Measurements from ENCODE around the gene RC3H2. TPM values are rescaled to one million over a fixed set of nuclear protein-coding genes. Genes with fewer than 3 reads are reported as not detected.

RC3H2 gene
- total and polyA plus RNA-seq, 2 of the 13 experiments (the other 11 are each of a cell fraction or from before 2014, with no cell fraction given), result 21.0 to 36.4 TPM

- TF ChIP-seq, protein P1, sequence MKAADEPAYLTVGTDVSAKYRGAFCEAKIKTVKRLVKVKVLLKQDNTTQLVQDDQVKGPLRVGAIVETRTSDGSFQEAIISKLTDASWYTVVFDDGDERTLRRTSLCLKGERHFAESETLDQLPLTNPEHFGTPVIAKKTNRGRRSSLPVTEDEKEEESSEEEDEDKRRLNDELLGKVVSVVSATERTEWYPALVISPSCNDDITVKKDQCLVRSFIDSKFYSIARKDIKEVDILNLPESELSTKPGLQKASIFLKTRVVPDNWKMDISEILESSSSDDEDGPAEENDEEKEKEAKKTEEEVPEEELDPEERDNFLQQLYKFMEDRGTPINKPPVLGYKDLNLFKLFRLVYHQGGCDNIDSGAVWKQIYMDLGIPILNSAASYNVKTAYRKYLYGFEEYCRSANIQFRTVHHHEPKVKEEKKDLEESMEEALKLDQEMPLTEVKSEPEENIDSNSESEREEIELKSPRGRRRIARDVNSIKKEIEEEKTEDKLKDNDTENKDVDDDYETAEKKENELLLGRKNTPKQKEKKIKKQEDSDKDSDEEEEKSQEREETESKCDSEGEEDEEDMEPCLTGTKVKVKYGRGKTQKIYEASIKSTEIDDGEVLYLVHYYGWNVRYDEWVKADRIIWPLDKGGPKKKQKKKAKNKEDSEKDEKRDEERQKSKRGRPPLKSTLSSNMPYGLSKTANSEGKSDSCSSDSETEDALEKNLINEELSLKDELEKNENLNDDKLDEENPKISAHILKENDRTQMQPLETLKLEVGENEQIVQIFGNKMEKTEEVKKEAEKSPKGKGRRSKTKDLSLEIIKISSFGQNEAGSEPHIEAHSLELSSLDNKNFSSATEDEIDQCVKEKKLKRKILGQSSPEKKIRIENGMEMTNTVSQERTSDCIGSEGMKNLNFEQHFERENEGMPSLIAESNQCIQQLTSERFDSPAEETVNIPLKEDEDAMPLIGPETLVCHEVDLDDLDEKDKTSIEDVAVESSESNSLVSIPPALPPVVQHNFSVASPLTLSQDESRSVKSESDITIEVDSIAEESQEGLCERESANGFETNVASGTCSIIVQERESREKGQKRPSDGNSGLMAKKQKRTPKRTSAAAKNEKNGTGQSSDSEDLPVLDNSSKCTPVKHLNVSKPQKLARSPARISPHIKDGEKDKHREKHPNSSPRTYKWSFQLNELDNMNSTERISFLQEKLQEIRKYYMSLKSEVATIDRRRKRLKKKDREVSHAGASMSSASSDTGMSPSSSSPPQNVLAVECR (CRISPR knock-in tag; IDR thresholded peaks at IDR 0.05; ENCODE audit: borderline replicate concordance), result peak; percentile 63; the same call in 1 of the 2 replicates
- TF ChIP-seq ZNF101 (CRISPR knock-in tag; IDR thresholded peaks at IDR 0.05; ENCODE audit: borderline replicate concordance, low read depth) (0 out of 2 replicates have a peak, but pooled peaks have one; percentile 2), ZNF687 (CRISPR knock-in tag; IDR thresholded peaks at IDR 0.05) (peak; percentile 84), MBD4 (IDR thresholded peaks at IDR 0.05; ENCODE audit: borderline replicate concordance, low read length) (no peak), GFI1 (CRISPR knock-in tag; IDR thresholded peaks at IDR 0.05; ENCODE audit: borderline replicate concordance) (peak; percentile 96), ZNF235 (CRISPR knock-in tag; IDR thresholded peaks at IDR 0.05; ENCODE audit: borderline replicate concordance) (0 out of 2 replicates have a peak, but pooled peaks have one; percentile 20), RELA (CRISPR knock-in tag; IDR thresholded peaks at IDR 0.05) (no peak), KLF13 (CRISPR knock-in tag; IDR thresholded peaks at IDR 0.05) (no peak), NPAS2 (CRISPR knock-in tag; IDR thresholded peaks at IDR 0.05; ENCODE audit: borderline replicate concordance) (no peak), HNRNPL (IDR thresholded peaks at IDR 0.05; ENCODE audit: low read depth, low read length) (no peak), ZNF431 (CRISPR knock-in tag; IDR thresholded peaks at IDR 0.05; ENCODE audit: borderline replicate concordance, low read depth) (no peak), ATRX (CRISPR knock-in tag; IDR thresholded peaks at IDR 0.05; ENCODE audit: borderline replicate concordance) (no peak), CCDC6 (CRISPR knock-in tag; IDR thresholded peaks at IDR 0.05) (0 out of 2 replicates have a peak, but pooled peaks have one; percentile 16), NR2F6 (IDR thresholded peaks at IDR 0.05) (no peak), NR2F6 (CRISPR knock-in tag; IDR thresholded peaks at IDR 0.05) (no peak)
- TF ChIP-seq, protein P2, sequence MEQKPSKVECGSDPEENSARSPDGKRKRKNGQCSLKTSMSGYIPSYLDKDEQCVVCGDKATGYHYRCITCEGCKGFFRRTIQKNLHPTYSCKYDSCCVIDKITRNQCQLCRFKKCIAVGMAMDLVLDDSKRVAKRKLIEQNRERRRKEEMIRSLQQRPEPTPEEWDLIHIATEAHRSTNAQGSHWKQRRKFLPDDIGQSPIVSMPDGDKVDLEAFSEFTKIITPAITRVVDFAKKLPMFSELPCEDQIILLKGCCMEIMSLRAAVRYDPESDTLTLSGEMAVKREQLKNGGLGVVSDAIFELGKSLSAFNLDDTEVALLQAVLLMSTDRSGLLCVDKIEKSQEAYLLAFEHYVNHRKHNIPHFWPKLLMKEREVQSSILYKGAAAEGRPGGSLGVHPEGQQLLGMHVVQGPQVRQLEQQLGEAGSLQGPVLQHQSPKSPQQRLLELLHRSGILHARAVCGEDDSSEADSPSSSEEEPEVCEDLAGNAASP (CRISPR knock-in tag; IDR thresholded peaks at IDR 0.05; ENCODE audit: borderline replicate concordance), result no peak
- TF ChIP-seq, protein P3, sequence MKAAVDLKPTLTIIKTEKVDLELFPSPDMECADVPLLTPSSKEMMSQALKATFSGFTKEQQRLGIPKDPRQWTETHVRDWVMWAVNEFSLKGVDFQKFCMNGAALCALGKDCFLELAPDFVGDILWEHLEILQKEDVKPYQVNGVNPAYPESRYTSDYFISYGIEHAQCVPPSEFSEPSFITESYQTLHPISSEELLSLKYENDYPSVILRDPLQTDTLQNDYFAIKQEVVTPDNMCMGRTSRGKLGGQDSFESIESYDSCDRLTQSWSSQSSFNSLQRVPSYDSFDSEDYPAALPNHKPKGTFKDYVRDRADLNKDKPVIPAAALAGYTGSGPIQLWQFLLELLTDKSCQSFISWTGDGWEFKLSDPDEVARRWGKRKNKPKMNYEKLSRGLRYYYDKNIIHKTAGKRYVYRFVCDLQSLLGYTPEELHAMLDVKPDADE (CRISPR knock-in tag; IDR thresholded peaks at IDR 0.05), result 0 out of 2 replicates have a peak, but pooled peaks have one; percentile 40
Observed at GRCh38 chr9:122940749-122941581, 35.8 kb upstream of the RC3H2 start, which contains the start of gene RABGAP1 (continued).
